Measurements from ENCODE around the gene HOXC4.

HOXC4 gene

DNA sequence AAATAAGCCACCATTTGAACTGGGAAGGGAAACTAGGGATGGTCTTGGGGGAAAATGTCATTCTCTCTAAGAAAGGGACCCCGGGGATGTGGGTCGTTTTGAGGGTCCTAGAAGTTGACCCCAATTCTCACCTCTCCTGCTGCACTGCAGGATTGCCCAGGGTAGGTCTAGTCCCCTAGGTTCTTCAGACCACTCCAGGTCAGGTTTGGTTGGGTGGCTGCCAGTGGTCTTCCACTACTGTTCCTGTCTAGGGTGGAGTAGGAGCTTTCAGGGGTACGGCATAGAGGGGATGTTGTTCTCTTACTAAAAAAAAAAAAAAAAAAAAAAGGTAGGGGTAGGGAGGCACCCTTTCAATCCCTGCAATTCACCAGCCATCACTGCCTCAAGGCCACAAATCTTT lies 37.6 kb upstream of the HOXC4 start:
- DNase-seq (ENCODE audit: low spot score), result no peak

DNA sequence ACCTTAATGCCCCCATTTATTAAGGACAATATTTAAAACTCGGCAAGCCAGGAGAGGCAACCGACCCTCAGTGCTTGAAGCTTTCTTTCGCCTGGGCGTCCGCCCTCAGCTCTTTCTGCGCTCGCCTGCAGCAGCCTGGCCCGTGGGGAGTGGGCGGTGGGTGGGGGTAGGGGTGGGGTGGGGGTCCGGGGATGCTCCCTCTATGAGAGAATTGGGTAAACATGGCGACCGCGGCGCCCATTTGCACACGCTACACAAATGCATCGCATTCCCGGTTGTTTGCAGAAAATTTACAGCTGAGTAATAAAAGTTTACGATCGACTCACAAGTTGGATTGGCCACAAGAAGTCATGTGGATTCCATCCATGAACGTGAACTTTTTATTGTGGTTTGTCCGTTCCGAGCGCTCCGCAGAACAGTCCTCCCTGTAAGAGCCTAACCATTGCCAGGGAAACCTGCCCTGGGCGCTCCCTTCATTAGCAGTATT lies 37.1 kb upstream of the HOXC4 start:
- DNase-seq (ENCODE audit: low spot score), result peak; percentile 88

DNA sequence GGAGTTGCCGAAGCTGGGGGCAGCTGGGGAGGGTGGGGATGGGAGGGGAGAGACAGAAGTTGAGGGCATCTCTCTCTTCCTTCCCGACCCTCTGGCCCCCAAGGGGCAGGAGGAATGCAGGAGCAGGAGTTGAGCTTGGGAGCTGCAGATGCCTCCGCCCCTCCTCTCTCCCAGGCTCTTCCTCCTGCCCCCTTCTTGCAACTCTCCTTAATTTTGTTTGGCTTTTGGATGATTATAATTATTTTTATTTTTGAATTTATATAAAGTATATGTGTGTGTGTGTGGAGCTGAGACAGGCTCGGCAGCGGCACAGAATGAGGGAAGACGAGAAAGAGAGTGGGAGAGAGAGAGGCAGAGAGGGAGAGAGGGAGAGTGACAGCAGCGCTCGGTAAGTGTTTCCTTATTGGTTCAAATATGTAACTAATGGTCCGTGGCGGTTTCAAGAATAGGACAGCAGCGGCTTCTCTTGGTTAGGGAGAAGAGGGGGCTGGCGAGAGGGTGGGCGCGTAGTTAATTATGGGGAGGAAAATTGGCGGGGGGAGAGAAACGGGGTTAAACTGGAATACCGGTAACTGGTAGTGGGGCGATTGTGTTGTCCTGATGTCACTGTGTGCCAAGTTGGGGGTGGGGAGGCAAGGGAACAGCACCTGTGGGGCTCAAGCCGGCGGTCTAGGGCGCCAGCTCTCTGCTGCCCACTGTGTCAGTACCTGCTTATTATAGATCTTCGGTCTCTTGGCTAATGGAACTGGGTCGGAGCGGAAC lies 36.4 kb upstream of the HOXC4 start:
- no peak for DNase-seq (ENCODE audit: low spot score)

DNA sequence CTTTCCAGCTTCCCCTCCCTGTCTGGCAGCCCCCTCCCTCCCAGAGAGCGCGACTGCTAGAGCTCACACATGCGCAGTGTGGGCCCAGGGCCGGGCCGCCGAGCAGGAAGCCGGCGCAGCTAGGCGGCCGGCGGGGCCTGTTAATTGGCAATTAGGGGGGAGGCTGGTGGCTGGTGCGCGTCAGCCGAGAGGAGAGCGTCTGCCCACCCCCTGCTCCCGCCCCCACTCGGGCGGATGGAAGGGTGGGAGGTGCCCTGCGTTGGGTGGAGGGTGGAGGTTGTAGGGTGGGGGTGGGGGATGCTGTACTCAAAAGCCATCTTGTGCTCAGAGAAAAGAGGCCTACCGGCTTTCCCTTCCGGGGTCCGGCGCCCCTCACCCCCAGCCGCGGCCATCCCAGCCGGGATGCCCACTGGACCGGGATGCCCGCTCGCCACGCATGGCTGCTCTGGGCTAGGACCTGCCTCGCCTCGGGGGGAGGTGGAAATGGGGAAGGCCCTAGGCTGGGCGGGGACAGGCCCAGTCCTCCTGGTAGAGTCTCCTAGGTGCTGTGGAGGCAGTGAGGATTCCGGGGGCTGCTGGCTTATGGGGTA lies 35.7 kb upstream of the HOXC4 start:
- DNase-seq (ENCODE audit: low spot score), result peak; percentile 97

DNA sequence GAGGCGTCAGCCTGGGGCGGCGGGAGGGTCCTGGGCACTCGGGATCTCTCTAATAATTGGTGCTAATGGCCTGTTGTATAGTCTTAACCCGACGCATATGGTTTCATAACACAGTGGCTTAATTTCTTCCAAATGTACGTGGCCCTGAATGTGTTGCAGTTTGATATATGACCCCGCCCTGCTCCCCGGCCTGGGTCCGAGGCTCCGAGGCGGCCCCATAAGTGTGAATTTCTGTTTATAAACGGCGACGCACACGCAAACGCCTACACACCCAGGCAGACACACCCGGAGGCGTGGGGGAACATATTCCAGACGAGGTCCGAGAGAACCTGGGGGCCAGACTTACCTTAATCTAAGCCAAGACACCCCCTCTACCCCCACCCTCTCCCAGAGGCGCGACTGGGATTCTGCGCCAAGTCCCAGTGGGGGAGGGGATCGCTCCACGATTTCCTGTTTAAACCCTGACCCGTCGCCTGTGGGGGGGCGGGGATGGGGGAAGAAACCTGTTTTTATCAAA lies 35.1 kb upstream of the HOXC4 start:
- DNase-seq (ENCODE audit: low spot score), result peak; percentile 60

DNA sequence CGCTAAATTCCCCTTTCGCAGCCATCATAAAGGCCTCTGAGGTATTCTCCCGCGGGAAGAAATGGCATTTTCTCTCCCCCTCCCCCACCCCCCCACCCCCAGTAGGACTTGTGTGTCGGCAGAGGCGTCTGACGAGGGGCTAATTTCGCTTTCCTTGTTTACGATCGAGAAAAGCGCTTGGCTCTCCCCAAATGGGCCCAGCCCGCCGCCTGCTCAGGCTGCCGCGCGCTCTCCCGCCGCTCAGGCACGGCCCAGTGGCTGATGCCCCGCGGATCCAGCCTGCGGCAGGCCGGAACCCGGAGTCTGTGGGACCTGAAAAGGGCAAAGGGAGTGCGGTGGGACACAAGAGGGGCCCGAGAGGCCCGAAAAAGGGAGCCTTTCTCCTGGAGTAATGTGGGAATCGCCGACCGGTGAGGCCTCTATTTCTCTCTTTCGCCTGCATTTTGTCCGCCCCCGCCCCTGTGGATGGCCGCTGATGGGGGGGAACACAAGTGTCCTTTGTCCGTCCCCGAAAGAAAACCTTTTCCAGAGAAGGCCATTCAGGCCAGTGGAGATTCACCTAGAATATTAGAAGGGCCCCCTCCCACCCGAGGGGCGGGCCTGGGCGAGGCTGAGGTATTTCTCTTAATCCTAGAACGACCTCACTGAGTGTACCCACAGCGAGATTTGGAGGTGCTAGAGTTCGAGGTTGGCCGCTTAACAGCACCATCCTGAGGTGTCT lies 34.4 kb upstream of the HOXC4 start:
- DNase-seq (ENCODE audit: low spot score), result no peak

DNA sequence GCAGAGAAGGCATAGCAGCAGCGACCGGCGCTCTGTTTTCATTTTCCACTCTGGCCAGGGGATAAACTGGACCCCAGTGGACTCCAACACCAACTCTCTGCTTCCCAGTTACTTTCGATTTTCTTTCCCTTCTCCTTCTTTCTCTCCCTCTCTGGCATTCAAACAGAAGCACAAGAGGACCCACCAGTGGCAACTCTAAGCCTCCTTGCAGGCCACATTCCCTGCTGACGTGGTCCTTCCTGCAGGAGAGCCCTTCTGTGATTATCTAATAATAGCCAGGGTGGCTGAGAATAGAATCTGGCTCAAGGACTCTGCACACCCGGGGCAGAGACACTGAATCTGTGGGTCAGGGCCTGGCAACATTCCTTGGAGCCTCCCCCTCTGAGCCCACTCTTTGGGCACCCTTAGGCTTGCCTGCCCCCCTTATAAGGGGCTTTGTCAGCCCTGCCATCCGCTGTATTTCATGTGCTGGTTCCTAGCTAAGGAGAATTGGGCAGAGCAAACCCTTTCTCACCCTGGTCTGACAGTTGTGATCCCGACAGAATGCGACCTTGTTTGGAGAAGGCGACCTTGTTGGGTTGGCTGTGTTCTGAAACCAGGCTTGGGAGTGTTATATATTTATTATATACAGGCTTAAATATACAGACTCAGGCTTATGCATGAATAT lies 33.6 kb upstream of the HOXC4 start:
- no peak for DNase-seq (ENCODE audit: low spot score)

DNA sequence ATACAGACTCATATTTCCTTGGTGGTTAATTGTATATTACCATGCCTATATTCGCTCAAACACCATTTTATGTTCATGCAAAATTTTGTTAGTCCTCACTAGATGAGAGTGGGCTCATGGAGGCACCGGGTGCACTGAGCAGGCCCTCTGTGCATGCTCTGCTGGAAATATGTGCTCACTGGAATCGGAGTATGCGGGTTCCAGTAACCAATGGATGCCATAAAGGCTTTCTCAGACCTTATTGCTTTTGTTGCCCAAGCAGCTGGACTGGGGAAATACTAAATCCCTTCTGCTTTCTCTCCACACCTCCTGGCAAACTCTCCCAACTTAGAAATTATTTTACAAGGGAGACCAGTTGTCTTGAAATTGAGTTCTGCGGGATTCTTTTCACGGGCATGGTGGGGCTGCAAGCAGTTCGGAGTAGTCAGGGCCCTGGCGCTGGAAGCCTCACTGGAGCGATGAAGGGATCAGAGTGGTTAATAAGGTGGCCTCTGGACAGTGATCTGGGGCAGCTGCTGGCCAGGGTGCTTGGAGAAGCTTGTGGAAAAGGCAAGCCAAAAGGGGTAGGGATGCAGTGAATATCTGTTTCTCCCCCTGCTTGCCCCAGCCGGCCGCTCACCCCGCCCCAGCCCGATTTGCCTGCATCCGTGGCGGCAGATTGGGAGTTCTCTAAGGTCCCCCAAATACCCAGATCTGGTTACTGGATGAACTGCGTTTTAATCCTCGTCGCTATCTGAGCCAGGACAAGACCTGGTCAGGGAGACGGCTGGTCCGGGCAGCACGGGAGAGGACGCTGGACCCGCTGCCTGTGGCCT lies 32.8 kb upstream of the HOXC4 start:
- DNase-seq (ENCODE audit: low spot score), result no peak

DNA sequence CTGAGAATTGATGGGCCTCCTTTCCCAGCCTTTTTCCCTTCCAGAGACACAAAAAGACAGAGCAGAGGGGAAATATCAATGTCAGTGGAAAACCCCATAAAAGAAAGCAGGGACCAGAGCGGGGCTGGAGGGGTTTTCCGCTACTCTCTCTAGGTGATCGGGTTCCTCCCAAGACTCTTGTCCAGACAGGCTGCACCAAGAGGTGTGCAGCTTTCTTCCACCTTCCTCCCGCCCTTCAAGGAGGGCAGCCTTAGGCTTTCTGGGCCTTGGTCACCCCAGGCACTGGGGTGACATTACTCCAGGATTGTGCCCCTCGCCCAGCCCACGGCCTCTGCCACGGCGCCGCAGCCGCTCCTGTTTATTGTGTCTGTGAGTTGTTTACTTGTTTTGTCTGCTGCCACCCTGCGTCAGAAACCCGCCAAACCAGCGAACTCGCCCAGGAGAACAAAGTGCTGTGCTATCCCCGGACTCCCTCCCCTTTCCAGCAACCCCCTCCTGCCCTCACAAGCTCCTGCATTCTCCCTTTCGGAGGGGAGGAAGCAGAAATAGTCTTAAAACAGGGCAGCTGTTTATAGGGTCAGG lies 32.1 kb upstream of the HOXC4 start:
- DNase-seq (ENCODE audit: low spot score), result no peak

DNA sequence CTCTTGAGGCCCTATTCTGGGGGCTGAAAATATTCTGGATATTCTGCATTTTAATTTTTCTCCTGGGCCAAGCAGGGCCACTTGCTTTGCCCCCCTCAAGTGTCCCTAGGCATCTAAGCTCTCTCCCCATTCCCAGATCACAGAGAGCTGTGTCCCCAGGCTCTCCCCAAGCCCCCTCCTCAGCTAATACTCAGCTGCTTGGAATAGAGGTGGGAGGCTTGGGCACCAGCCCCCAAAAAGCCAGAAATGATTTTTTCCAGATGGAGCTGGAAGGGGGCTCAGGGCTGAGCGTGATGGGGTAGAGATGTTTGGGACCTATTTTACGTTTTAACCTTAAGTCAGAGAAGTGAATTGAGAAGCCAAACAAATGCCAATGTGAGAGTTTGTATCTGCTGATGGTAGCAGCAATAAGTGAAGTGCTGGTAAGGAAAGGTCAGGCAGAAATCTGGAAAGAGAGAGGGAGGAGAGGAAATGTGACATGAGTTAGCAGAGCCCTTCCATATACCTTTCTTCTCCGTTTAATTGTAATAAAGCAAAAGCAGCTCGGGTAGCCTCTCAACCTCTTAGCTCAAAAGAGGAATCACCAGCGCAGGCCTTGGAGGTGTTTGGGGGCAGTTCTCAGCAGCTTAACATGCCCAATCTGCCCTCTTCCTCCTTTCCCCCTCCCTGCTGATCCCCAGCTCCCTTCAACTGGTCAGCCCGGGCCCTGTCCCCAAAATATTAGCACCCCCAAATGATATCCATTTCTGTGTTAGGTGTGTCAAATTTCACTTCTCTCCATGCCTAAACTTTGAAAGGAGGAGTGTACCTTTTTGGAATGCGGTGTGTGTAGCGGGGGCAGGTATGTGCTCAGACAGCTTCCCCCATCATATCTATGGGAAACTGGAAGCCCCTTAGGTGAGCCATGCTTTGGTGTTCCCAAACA lies 30.4 kb upstream of the HOXC4 start:
- DNase-seq (ENCODE audit: low spot score), result no peak

DNA sequence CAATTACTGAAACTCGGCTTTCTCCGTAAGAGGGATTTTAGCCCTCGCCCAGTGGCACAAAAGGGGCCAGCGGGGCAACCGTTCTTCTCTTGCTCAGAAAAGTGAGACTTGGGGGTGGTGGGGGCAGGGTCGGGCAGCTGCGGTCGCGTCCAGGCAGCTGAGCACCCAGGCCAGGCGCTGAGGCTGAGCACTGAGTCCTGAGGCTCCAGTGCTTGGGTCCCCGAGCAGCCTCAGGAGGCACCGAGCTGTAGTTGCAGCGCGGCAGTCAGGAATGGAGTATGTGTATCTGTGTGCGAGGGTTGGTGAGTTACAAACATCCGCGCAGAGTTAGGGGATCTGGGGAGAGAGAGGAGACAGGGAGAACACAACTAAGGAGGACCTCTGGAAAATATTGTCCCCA lies 29.5 kb upstream of the HOXC4 start:
- no peak for DNase-seq (ENCODE audit: low spot score)

DNA sequence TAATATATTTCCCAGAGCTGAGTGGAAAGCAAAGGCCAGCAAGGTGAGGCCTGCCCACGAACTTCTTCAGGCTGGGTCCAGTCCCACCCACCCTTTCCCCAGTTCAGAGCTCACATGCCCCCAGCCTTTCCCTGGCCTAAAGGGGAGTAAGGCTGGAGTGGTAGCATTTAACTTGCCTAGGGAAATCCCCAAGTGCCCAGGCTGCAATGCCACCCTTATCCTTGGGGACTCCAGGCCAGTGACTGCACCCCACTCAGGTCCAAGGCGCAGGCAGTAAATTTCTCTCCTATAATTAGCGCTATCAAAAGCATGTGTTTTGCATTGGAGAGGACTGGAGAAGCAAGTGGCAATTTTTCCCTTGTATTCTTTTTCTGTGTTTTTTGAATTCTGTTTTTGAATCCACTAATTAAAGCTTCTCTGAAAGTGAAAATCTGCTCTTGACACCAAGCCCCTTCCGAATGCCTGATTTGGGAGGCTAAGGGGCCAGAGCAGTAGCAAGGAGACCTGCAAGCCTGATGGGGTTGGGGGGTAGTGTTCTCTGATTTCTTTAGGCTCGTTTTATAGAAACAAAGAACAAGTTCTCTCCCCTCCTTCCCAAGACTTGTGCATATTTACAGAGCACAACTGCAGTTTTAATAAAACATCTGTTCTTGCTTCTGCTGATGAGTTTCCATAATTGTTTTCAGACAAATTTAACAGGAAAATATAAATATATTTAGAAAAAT lies 28.9 kb upstream of the HOXC4 start:
- no peak for DNase-seq (ENCODE audit: low spot score)

DNA sequence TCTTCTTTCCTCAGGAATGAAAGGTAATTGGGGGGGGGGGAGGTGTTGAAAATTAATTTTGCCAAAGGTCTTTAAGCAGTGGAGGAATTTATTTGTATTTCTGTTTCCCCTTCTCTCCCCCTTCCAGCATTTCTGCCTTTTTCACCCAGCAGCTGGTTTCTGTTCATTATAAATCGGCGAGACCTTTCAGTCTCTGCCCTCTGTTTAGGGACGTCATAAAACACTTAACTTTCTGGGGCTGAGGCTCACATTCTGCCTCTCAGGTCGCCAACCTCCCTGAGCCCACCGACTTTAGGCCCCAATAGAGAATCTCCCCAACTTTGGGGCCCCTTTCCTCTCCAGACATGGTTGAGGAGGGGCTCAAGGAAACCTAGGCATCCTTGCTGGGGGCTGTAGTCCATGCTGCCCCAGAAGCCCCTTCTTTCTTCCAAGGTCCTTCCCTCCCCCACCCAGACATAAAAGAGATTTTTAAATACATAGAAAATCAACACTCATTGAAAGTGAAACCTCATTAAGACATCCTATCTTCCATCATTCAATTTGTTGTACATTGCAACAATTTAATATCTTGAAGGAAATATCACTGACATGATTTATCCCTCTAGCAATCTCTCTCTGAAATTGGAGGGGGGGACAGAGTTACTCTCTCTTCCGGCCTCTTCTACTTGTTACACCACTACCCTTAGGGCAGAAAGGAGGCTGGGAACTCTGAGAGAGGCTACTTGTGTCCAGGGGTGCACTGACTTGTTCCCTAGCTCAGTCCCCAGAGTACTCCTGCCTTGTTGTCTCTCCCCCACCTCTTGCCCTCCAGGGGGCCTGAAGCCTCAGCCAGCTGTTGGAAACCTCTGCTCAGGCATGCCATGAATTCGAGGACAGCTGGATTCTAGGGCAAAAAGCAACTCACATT lies 27.9 kb upstream of the HOXC4 start:
- DNase-seq (ENCODE audit: low spot score), result no peak

DNA sequence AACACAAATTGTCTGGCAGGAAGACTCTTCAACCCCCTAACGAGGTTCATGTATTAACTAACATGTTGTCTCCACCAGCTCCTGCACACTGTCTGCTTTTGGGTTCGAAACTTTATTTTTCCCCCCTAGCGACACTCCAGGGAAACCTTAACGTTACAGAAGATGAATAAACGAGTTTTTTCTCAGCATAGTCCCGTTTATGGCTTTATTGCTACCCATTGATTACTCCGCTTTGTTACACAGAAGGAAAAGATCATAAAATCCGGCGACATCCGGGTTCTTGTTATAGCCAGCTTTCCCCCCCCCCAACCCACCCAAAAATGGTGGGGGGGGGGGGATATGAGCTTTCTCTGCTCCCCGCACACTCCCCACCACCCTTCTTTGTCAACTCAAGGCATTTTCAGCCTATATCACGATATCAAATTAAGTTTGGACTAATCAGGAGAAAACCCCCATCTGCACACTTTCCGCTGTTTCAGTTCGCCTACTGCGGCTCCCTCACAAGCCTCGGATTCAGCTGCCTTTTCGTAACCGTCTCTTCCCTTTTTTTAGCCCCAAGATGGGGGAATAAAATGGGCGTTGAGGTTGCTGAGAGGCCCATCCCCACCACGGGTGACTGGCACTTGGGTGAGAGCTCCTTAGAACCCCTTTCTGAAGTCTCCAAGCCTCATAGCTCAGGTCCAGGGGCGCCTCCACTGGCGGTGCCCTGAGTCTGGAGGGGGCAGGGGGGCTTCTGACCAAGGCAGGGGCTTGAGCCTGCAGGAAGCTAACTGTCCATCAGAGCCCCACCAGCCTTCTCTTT lies 26.8 kb upstream of the HOXC4 start:
- DNase-seq (ENCODE audit: low spot score), result no peak

DNA sequence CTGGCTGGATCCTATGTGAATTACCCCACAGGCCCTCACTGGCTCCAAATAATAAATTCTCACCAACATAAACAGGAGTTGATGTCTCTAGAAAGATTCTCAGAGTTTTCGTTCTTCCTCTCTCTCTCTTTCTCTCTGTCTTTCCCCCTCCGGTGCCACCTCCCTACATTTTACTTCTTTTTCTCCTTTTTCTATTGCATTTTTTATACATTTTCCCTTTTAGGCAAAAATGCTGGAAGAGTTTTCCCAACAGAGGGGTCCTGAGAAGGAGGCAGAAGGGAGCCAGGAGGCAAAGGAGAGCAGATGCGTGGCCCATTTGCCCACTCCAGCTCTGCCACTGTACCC lies 26.2 kb upstream of the HOXC4 start:
- DNase-seq (ENCODE audit: low spot score), result no peak

DNA sequence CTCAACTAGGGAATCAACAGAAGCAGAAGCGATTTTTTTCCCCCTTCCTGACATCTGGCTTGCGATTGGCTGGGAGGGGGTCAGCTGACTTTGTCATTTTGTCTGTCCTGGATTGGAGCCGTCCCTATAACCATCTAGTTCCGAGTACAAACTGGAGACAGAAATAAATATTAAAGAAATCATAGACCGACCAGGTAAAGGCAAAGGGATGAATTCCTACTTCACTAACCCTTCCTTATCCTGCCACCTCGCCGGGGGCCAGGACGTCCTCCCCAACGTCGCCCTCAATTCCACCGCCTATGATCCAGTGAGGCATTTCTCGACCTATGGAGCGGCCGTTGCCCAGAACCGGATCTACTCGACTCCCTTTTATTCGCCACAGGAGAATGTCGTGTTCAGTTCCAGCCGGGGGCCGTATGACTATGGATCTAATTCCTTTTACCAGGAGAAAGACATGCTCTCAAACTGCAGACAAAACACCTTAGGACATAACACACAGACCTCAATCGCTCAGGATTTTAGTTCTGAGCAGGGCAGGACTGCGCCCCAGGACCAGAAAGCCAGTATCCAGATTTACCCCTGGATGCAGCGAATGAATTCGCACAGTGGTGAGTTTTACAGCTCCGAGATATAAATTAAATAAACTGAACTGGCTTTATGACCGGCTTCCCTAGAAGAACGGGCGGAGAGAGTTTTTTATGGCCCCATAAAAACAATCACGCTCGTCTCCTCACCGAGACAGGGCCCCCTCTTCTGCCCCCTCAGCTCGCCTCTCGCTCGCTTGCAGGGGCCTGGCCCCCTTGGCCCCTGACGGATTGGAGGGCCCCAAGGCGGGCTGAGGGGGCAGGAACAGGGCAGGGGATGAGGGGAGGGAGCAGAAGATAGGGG lies 25.1 kb upstream of the HOXC4 start, which contains the start of gene HOXC6:
Gene HOXC6 (plus strand): TSS at position 127 of the 888 bp plus-strand sequence. CDS start 82 bp downstream, at position 209.
- DNase-seq (ENCODE audit: low spot score), result no peak

Data from COLO829 (cell line).